Thoracic aorta (tissue), 2 donors: Measurements from ENCODE around the gene GSTP1. TPM values are rescaled to one million over a fixed set of nuclear protein-coding genes. Genes with fewer than 3 reads are reported as not detected.

Experiments used
- ATAC-seq: fragments of 150-250 bp; one replicate; pipeline ENCODE4 v1.8.0; 2017; ENCODE audit warnings: low read depth; ENCODE audit not compliant: insufficient number of reproducible peaks, low FRiP score
- DNase-seq: peaks from one replicate; pipeline ENCODE4 v3.0.0-alpha.2; 2020; ENCODE audit warnings: low spot score
- H3K27ac ChIP-seq, 2 donors: fragments of 200-600 bp; sonication (generic); 1 replicate in 1 of 2; 2 replicates in 1 of 2; pipeline ENCODE4 v1.5.1; 2016; ENCODE audit warnings: mild to moderate bottlenecking in 2 of 2, moderate library complexity in 2 of 2
- H3K27me3 ChIP-seq: fragments of 200-600 bp; sonication (generic); replicated peaks from 2 replicates; pipeline ENCODE4 v1.6.0; 2016; ENCODE audit warnings: mild to moderate bottlenecking; ENCODE audit not compliant: insufficient read depth
- H3K36me3 ChIP-seq: fragments of 200-600 bp; sonication (generic); one replicate; pipeline ENCODE4 v1.5.1; 2016
- H3K4me1 ChIP-seq, 2 donors: fragments of 200-600 bp; sonication (generic); 1 replicate in 1 of 2; 2 replicates in 1 of 2; pipeline versions ENCODE4 v1.5.1 to v1.6.0; 2016; ENCODE audit warnings: low read depth in 2 of 2, mild to moderate bottlenecking in 1 of 2; ENCODE audit not compliant: control insufficient read depth in 1 of 2
- H3K4me3 ChIP-seq: fragments of 200-600 bp; sonication (generic); 2 replicates; pipeline ENCODE4 v1.5.1; 2016; ENCODE audit warnings: mild to moderate bottlenecking
- H3K9me3 ChIP-seq: fragments of 200-600 bp; sonication (generic); 2 replicates; pipeline ENCODE4 v1.5.1; 2016
- CTCF ChIP-seq: fragments of 200-600 bp; sonication (generic); IDR thresholded peaks from one replicate; pipeline ENCODE4 v1.5.1; 2019; ENCODE audit warnings: antibody characterized with exemption
- total RNA-seq, 2 donors: library from RNA; depleted of rRNA; stranded (reverse); fragments of >200 nt; gene quantifications; one replicate each; pipeline versions ENCODE4 v1.1.0 to v1.2.3, GENCODE V29; 2016

GSTP1 gene
- total RNA-seq, 2 donors from 2014 or later, result 272 to 744 TPM

- H3K27me3 ChIP-seq, result no peaks in the 10 kb centered on the region
- peak overlapping the region; percentile 77 to 83 for H3K27ac ChIP-seq
- H3K36me3 ChIP-seq, result peaks cover 11% of the 10 kb centered on the region
- no peak for DNase-seq
- peaks cover 7 to 26% of the 10 kb centered on the region in 2 donors for H3K4me1 ChIP-seq
- no peak overlapping the region for H3K4me3 ChIP-seq
- H3K9me3 ChIP-seq, result no peaks in the 10 kb centered on the region
- no peak for ATAC-seq
- TF ChIP-seq CTCF, result no peak
Observed at GRCh38 chr11:67605231-67606011, 21.8 kb downstream of the GSTP1 start.

GRCh38 chr11:67606093-67606491 is 22.5 kb downstream of the GSTP1 start:
- no peaks in the 10 kb centered on the region for H3K27me3 ChIP-seq
- no peaks in the 10 kb centered on the region for H3K9me3 ChIP-seq
- peak overlapping the region; percentile 77 to 83 for H3K27ac ChIP-seq
- H3K4me1 ChIP-seq, result peaks cover 7 to 26% of the 10 kb centered on the region in 2 donors
- H3K36me3 ChIP-seq, result peaks cover 16% of the 10 kb centered on the region
- no peak for ATAC-seq
- no peak for DNase-seq
- peak overlapping the region; percentile 89 for H3K4me3 ChIP-seq
- TF ChIP-seq CTCF, result no peak

GRCh38 chr11:67606492-67607295 is 23.1 kb downstream of the GSTP1 start, which contains the start of gene NDUFV1:
TSS of gene NDUFV1 (plus strand) at chr11:67606936. CDS start at chr11:67607005, 69 bp downstream.
- peak; percentile 68 for TF ChIP-seq CTCF
- ATAC-seq (peak; percentile 98), DNase-seq (peak; percentile 92)
- H3K27ac ChIP-seq, result peak within 1 kb of the TSS; percentile 77 to 83
- no peaks in the 10 kb centered on the region for H3K27me3 ChIP-seq
- H3K36me3 ChIP-seq, result peaks cover 19% of the 10 kb centered on the region
- H3K4me1 ChIP-seq, result peaks cover 7 to 26% of the 10 kb centered on the region in 2 donors
- no peaks in the 10 kb centered on the region for H3K9me3 ChIP-seq
- peak within 1 kb of the TSS; percentile 89 for H3K4me3 ChIP-seq

GRCh38 chr11:67607507-67607906 is 23.9 kb downstream of the GSTP1 start:
- Histone ChIP-seq H3K27me3 (no peaks in the 10 kb centered on the region), H3K4me3 (peak overlapping the region; percentile 89), H3K9me3 (no peaks in the 10 kb centered on the region), H3K4me1 (peaks cover 7 to 26% of the 10 kb centered on the region in 2 donors), H3K27ac (peak overlapping the region in 1 of 2 donors; percentile 77), H3K36me3 (peaks cover 19% of the 10 kb centered on the region)
- TF ChIP-seq CTCF, result no peak
- no peak for DNase-seq
- no peak for ATAC-seq

GRCh38 chr11:67608486-67608885 is 24.9 kb downstream of the GSTP1 start:
- Histone ChIP-seq H3K9me3 (no peaks in the 10 kb centered on the region), H3K27me3 (no peaks in the 10 kb centered on the region), H3K4me1 (peaks cover 7 to 27% of the 10 kb centered on the region in 2 donors), H3K27ac (no peak overlapping the region), H3K4me3 (no peak overlapping the region), H3K36me3 (peaks cover 19% of the 10 kb centered on the region)
- ATAC-seq (no peak), DNase-seq (no peak)
- no peak for TF ChIP-seq CTCF
